Spleen (tissue), 11 donors: ENCODE measurements around the gene PRICKLE3. TPM values are rescaled to one million over a fixed set of nuclear protein-coding genes. Genes with fewer than 3 reads are reported as not detected.

Source experiments
- DNase-seq: peaks from one replicate; pipeline ENCODE4 v3.0.0-alpha.2; 2020
- H3K27ac ChIP-seq, 8 donors: fragments of 200-600 bp; sonication (generic) in 7 of 8; 1 replicate in 4 of 8; 2 replicates in 4 of 8; pipeline versions ENCODE4 v1.5.0 to v1.8.0; 2016 to 2021; ENCODE audit warnings: inconsistent platforms in 4 of 8, mild to moderate bottlenecking in 4 of 8, moderate library complexity in 1 of 8
- H3K27me3 ChIP-seq, 7 donors: fragments of 200-600 bp; sonication (generic) in 6 of 7; replicated peaks in 1 of 7; 1 replicate in 4 of 7; 2 replicates in 3 of 7; pipeline versions ENCODE4 v1.5.0 to v1.8.0; 2016 to 2021; ENCODE audit warnings: inconsistent platforms in 3 of 7, mild to moderate bottlenecking in 1 of 7
- H3K36me3 ChIP-seq, 6 donors: fragments of 200-600 bp; sonication (generic) in 5 of 6; 1 replicate in 4 of 6; 2 replicates in 2 of 6; pipeline versions ENCODE4 v1.5.0 to v1.8.0; 2016 to 2021; ENCODE audit warnings: inconsistent platforms in 2 of 6
- H3K4me1 ChIP-seq, 6 donors: fragments of 200-600 bp; sonication (generic) in 5 of 6; 1 replicate in 3 of 6; 2 replicates in 3 of 6; pipeline versions ENCODE4 v1.5.0 to v1.8.0; 2016 to 2021; ENCODE audit warnings: inconsistent platforms in 3 of 6
- H3K4me3 ChIP-seq, 8 donors: fragments of 200-600 bp; sonication (generic) in 7 of 8; 1 replicate in 4 of 8; 2 replicates in 4 of 8; pipeline versions ENCODE4 v1.5.0 to v1.8.0; 2016 to 2021; ENCODE audit warnings: inconsistent platforms in 4 of 8, mild to moderate bottlenecking in 4 of 8, moderate library complexity in 2 of 8
- H3K9me3 ChIP-seq, 8 donors: fragments of 200-600 bp; sonication (generic) in 7 of 8; 1 replicate in 4 of 8; 2 replicates in 4 of 8; pipeline versions ENCODE4 v1.5.0 to v1.8.0; 2016 to 2021; ENCODE audit warnings: inconsistent platforms in 4 of 8
- POLR2A ChIP-seq, 3 donors: fragments of 450-650 bp; IDR thresholded peaks; one replicate each; pipeline ENCODE4 v1.5.1; 2017; ENCODE audit warnings: antibody characterized with exemption in 3 of 3, mild to moderate bottlenecking in 1 of 3
- POLR2AphosphoS5 ChIP-seq, 3 donors: sonication (generic); formaldehyde crosslinking; IDR thresholded peaks; one replicate each; pipeline ENCODE4 v1.5.1; 2017; ENCODE audit warnings: antibody characterized with exemption in 3 of 3
- WGBS, 5 donors: extraction: QIAGEN DNeasy Blood & Tissue Kit in 3 of 5; methylation state at CpG; one replicate each; pipeline versions ENCODE4 v1.1.5 to v1.1.7; 2013 to 2018; 5-methylcytosine and 5-hydroxymethylcytosine counted together
- intact Hi-C: fragments of 100-400 bp; cut with DNase I; formaldehyde crosslinking; loops from one replicate; pipeline ENCODE4 v1.15.0; 2023; ENCODE audit warnings: low total_unique reads
- polyA plus RNA-seq, 3 donors: library from polyadenylated mRNA; stranded (reverse); fragments of 200-250 nt; gene quantifications; one replicate each; pipeline ENCODE4 v1.2.1, GENCODE V29; 2013
- total RNA-seq, 7 donors: library from RNA; depleted of rRNA in 3 of 7; stranded (reverse); fragments of >200 nt in 3 of 7; fragmentation: NEBNext Ultra II Directional in 4 of 7; extraction: Animal tissue kit (Norgen Biotek cat#: 25700) in 4 of 7; gene quantifications; one replicate each; pipeline versions ENCODE4 v1.1.0 to v1.2.1, GENCODE V29; 2016 to 2021
- TF ChIP-seq, protein P1 (sequence below), 11 experiments: fragments of 200-600 bp in 7 of 11; fragments of 450-650 bp in 4 of 11; sonication (generic) in 4 of 11; IDR thresholded peaks in 8 of 11; conservative IDR thresholded peaks in 3 of 11; 1 replicate in 7 of 11; 2 replicates in 4 of 11; pipeline versions ENCODE4 v1.4.0 to v1.8.0; 2016 to 2021; ENCODE audit warnings: antibody characterized with exemption in 11 of 11, inconsistent platforms in 4 of 11, mild to moderate bottlenecking in 1 of 11
- donor health status: healthy with polysubstance abuse.
- donor health status: DM: no; HTN: no; CAD: no; lungs with moderate emphysema.
- donor health status: DM: no; HTN: no; CAD: no.
- donor health status: Bipolar disorder and iron deficiency.
- donor health status: healthy.
- donor health status: DM: no; HTN: no; CAD: no.
- donor health status: DM: yes; HTN: yes; CAD: no.

Gene PRICKLE3
- total and polyA plus RNA-seq, 10 donors, result 3.2 to 29.0 (median 13.5) TPM

GRCh38 chrX:49212209-49212608 lies 26.0 kb upstream of the PRICKLE3 start:
- Histone ChIP-seq H3K27me3 (peaks cover 0 to 10% (median 0%) of the 10 kb centered on the region in 7 donors), H3K4me3 (no peak overlapping the region), H3K36me3 (no peaks in the 10 kb centered on the region), H3K9me3 (no peaks in the 10 kb centered on the region), H3K27ac (no peak overlapping the region), H3K4me1 (no peaks in the 10 kb centered on the region)
- 72 to 95% (median 86%) methylated on average over 2 of the region's 2 CpGs; no CpG with 5 or more reads in 1 of the 5 donors for WGBS, 5 donors
- DNase-seq, result no peak
- TF ChIP-seq POLR2AphosphoS5 (IDR thresholded peaks at IDR 0.05), result no peak
- TF ChIP-seq POLR2A (IDR thresholded peaks at IDR 0.05), result no peak
- TF ChIP-seq, protein P1, sequence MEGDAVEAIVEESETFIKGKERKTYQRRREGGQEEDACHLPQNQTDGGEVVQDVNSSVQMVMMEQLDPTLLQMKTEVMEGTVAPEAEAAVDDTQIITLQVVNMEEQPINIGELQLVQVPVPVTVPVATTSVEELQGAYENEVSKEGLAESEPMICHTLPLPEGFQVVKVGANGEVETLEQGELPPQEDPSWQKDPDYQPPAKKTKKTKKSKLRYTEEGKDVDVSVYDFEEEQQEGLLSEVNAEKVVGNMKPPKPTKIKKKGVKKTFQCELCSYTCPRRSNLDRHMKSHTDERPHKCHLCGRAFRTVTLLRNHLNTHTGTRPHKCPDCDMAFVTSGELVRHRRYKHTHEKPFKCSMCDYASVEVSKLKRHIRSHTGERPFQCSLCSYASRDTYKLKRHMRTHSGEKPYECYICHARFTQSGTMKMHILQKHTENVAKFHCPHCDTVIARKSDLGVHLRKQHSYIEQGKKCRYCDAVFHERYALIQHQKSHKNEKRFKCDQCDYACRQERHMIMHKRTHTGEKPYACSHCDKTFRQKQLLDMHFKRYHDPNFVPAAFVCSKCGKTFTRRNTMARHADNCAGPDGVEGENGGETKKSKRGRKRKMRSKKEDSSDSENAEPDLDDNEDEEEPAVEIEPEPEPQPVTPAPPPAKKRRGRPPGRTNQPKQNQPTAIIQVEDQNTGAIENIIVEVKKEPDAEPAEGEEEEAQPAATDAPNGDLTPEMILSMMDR (IDR thresholded peaks at IDR 0.05 in 8 of 11, conservative IDR thresholded peaks at IDR 0.05 in 3 of 11), result no peak
- intact Hi-C loops, result no loop called here

DNA sequence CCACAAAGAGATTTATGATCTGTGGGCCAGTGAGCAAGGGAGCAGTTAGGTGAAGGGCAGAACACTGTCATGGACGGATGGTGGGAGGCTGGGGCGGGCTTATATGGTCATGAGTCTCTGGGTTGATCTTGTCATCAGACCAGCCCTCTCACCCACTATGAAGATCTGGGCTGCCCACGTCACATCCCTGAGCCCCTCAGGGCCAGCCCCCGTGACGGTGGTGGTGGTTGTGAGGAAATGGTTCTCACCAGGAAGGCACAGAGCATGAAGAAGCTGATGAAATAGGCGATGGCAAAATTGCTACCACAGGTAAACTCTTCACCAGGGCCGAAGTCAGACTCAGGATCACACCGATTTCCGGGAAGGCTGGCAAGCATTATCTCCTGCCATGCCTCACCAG lies 24.9 kb upstream of the PRICKLE3 start:
- Histone ChIP-seq H3K27me3 (peaks cover 0 to 10% (median 0%) of the 10 kb centered on the region in 7 donors), H3K4me1 (no peaks in the 10 kb centered on the region), H3K36me3 (no peaks in the 10 kb centered on the region), H3K9me3 (no peaks in the 10 kb centered on the region), H3K4me3 (no peak overlapping the region), H3K27ac (no peak overlapping the region)
- 78 to 91% (median 81%) methylated on average over 3 to 9 of the region's 9 CpGs for WGBS, 5 donors
- intact Hi-C loops, result no loop called here
- no peak for DNase-seq
- TF ChIP-seq POLR2A (IDR thresholded peaks at IDR 0.05) (no peak), POLR2AphosphoS5 (IDR thresholded peaks at IDR 0.05) (no peak)
- TF ChIP-seq, protein P1 (IDR thresholded peaks at IDR 0.05 in 8 of 11, conservative IDR thresholded peaks at IDR 0.05 in 3 of 11), result no peak

DNA sequence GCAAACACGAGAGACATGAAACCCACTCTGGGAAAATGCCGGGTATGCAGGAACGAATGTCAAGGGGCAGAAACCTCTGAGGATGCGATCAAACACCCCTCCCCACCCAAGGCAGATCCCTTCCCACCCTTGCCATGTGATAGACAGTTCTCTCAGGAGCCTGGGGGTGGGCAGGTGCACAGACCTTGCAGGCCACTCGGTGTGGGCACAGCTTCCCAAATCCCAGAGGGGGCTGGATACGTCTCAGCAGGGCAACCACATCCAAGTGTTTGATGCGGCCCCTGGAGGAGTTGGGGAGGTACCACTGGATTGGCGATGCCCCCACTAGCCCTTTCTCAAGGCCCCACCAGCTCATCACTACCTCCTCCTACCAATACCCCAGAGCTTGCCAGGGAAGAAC lies 24.2 kb upstream of the PRICKLE3 start:
- H3K4me3 ChIP-seq, result no peak overlapping the region
- WGBS, 5 donors, result 70 to 88% (median 81%) methylated on average over 5 to 8 of the region's 8 CpGs
- H3K27ac ChIP-seq, result no peak overlapping the region
- peaks cover 0 to 12% (median 0%) of the 10 kb centered on the region in 7 donors for H3K27me3 ChIP-seq
- DNase-seq, result no peak
- H3K36me3 ChIP-seq, result no peaks in the 10 kb centered on the region
- intact Hi-C loops, result no loop called here
- TF ChIP-seq POLR2AphosphoS5 (IDR thresholded peaks at IDR 0.05), result no peak
- TF ChIP-seq POLR2A (IDR thresholded peaks at IDR 0.05), result no peak
- TF ChIP-seq, protein P1 (IDR thresholded peaks at IDR 0.05 in 8 of 11, conservative IDR thresholded peaks at IDR 0.05 in 3 of 11), result no peak
- no peaks in the 10 kb centered on the region for H3K9me3 ChIP-seq
- H3K4me1 ChIP-seq, result no peaks in the 10 kb centered on the region

GRCh38 chrX:49209434-49210251 lies 23.5 kb upstream of the PRICKLE3 start:
- Histone ChIP-seq H3K4me1 (no peaks in the 10 kb centered on the region), H3K36me3 (no peaks in the 10 kb centered on the region), H3K27ac (no peak overlapping the region), H3K27me3 (peaks cover 0 to 17% (median 0%) of the 10 kb centered on the region in 7 donors), H3K9me3 (no peaks in the 10 kb centered on the region), H3K4me3 (no peak overlapping the region)
- TF ChIP-seq POLR2A (IDR thresholded peaks at IDR 0.05), result no peak
- no peak for TF ChIP-seq POLR2AphosphoS5 (IDR thresholded peaks at IDR 0.05)
- TF ChIP-seq, protein P1 (IDR thresholded peaks at IDR 0.05 in 8 of 11, conservative IDR thresholded peaks at IDR 0.05 in 3 of 11), result no peak
- WGBS, 5 donors, result 29 to 55% (median 40%) methylated on average over 17 to 28 of the region's 28 CpGs
- DNase-seq, result no peak
- intact Hi-C loops, result no loop called here
